Loucy (cell line): ENCODE results near the gene NREP.

ENCODE experiments used
- H2AFZ ChIP-seq: fragments of 200-600 bp; sonication (generic); 2 replicates; pipeline ENCODE4 v1.6.0; 2016; ENCODE audit warnings: antibody characterized with exemption, mild to moderate bottlenecking, low read length, moderate library complexity
- H3F3A ChIP-seq: fragments of 200-600 bp; 2 replicates; pipeline ENCODE4 v1.6.0; 2016; ENCODE audit warnings: antibody characterized with exemption, low read depth, mild to moderate bottlenecking
- H3K27me3 ChIP-seq: fragments of 200-600 bp; sonication (generic); 2 replicates; pipeline ENCODE4 v1.6.1; 2014; ENCODE audit warnings: low read length, mild to moderate bottlenecking; ENCODE audit not compliant: insufficient read depth, poor library complexity, severe bottlenecking
- H3K36me3 ChIP-seq: fragments of 200-600 bp; sonication (generic); 2 replicates; pipeline ENCODE4 v1.6.1; 2016; ENCODE audit warnings: low read length; ENCODE audit not compliant: insufficient read depth
- H3K4me1 ChIP-seq: fragments of 200-600 bp; sonication (generic); 2 replicates; pipeline ENCODE4 v1.5.1; 2014; ENCODE audit warnings: low read length, mild to moderate bottlenecking; ENCODE audit not compliant: insufficient read depth, poor library complexity, severe bottlenecking
- H3K4me2 ChIP-seq: fragments of 200-600 bp; sonication (generic); 2 replicates; pipeline ENCODE4 v1.6.0; 2014; ENCODE audit warnings: antibody characterized with exemption, low read length, low read depth, mild to moderate bottlenecking; ENCODE audit not compliant: poor library complexity, severe bottlenecking
- H3K4me3 ChIP-seq: fragments of 200-600 bp; sonication (generic); 2 replicates; pipeline ENCODE4 v1.5.1; 2014; ENCODE audit warnings: low read length, mild to moderate bottlenecking, mixed read lengths; ENCODE audit not compliant: poor library complexity, severe bottlenecking
- H3K79me2 ChIP-seq: fragments of 200-600 bp; sonication (generic); 2 replicates; pipeline ENCODE4 v1.6.1; 2014; ENCODE audit warnings: low read length; ENCODE audit not compliant: insufficient read depth
- H3K9ac ChIP-seq: fragments of 200-600 bp; sonication (generic); 2 replicates; pipeline ENCODE4 v1.6.0; 2014; ENCODE audit warnings: mild to moderate bottlenecking, low read depth, low read length, moderate library complexity; ENCODE audit not compliant: poor library complexity, severe bottlenecking
- H3K9me2 ChIP-seq: fragments of 200-600 bp; sonication (generic); replicated peaks from 2 replicates; pipeline ENCODE4 v1.6.1; 2016; ENCODE audit warnings: low read depth, low read length, mixed read lengths
- H3K9me3 ChIP-seq: fragments of 200-600 bp; sonication (generic); 2 replicates; pipeline ENCODE4 v1.6.1; 2014; ENCODE audit warnings: mild to moderate bottlenecking, antibody characterized with exemption, low read length, low read depth; ENCODE audit not compliant: insufficient read depth
- H4K20me1 ChIP-seq: fragments of 200-600 bp; sonication (generic); 2 replicates; pipeline ENCODE4 v1.6.0; 2014; ENCODE audit warnings: antibody characterized with exemption, low read length, mild to moderate bottlenecking; ENCODE audit not compliant: insufficient read depth, poor library complexity, severe bottlenecking
- EZH2phosphoT487 ChIP-seq: fragments of 200-600 bp; IDR thresholded peaks from 2 replicates; pipeline ENCODE4 v1.6.1; 2018; ENCODE audit warnings: antibody characterized with exemption, mild to moderate bottlenecking, moderate library complexity, borderline replicate concordance
- TF ChIP-seq, protein P1 (sequence below): fragments of 200-600 bp; sonication (generic); conservative IDR thresholded peaks from 2 replicates; pipeline ENCODE4 v1.5.1; 2014; ENCODE audit warnings: mild to moderate bottlenecking, antibody characterized with exemption, low read length

NREP gene

DNA sequence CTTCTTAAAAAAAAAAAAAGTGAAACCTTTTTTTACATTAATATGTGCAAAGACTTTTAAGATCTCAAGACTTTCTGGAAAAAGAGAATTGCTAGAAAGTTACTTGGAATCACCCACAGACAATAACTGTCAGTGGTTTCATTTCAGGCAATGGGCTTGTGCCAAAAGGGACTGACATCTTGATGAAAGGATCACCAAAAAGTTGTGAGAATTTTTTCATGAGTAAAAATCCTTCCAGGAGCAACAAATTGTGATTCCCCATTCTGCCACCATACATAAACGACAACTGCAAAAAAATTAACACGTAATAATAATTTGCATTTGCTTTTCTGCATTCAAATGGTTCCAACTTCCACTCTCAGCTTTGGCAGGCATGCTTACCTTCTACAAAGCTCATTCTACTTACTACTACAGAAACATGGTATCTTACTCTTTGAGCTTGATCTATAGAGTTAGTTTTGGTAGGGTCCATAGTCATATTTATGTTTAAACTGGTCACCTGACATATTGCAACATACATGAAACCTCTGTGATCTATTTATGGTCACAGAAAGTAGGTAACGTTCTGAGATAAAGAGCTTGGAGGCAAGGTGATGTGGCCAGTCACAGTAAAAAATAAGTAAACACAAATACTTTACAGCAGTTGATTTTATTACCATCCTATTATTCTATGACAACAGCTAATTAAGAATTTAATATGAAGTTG is 3.0 kb downstream of the NREP start:
- H3K4me3 ChIP-seq, result peak overlapping the region; percentile 87
- peaks cover 79% of the 10 kb centered on the region for H3K79me2 ChIP-seq
- no peaks in the 10 kb centered on the region for H3K27me3 ChIP-seq
- TF ChIP-seq, protein P1, sequence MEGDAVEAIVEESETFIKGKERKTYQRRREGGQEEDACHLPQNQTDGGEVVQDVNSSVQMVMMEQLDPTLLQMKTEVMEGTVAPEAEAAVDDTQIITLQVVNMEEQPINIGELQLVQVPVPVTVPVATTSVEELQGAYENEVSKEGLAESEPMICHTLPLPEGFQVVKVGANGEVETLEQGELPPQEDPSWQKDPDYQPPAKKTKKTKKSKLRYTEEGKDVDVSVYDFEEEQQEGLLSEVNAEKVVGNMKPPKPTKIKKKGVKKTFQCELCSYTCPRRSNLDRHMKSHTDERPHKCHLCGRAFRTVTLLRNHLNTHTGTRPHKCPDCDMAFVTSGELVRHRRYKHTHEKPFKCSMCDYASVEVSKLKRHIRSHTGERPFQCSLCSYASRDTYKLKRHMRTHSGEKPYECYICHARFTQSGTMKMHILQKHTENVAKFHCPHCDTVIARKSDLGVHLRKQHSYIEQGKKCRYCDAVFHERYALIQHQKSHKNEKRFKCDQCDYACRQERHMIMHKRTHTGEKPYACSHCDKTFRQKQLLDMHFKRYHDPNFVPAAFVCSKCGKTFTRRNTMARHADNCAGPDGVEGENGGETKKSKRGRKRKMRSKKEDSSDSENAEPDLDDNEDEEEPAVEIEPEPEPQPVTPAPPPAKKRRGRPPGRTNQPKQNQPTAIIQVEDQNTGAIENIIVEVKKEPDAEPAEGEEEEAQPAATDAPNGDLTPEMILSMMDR, result no peak
- no peak for TF ChIP-seq EZH2phosphoT487
- peak overlapping the region; percentile 86 for H3K4me2 ChIP-seq
- peaks cover 58% of the 10 kb centered on the region for H4K20me1 ChIP-seq
- H3K9me2 ChIP-seq, result no peaks in the 10 kb centered on the region
- H3K9ac ChIP-seq, result peak overlapping the region; percentile 98
- H3K36me3 ChIP-seq, result no peaks in the 10 kb centered on the region
- H3K9me3 ChIP-seq, result no peaks in the 10 kb centered on the region
- H3K4me1 ChIP-seq, result peaks cover 59% of the 10 kb centered on the region
- H2AFZ ChIP-seq, result no peak overlapping the region
- no peaks in the 10 kb centered on the region for H3F3A ChIP-seq

DNA sequence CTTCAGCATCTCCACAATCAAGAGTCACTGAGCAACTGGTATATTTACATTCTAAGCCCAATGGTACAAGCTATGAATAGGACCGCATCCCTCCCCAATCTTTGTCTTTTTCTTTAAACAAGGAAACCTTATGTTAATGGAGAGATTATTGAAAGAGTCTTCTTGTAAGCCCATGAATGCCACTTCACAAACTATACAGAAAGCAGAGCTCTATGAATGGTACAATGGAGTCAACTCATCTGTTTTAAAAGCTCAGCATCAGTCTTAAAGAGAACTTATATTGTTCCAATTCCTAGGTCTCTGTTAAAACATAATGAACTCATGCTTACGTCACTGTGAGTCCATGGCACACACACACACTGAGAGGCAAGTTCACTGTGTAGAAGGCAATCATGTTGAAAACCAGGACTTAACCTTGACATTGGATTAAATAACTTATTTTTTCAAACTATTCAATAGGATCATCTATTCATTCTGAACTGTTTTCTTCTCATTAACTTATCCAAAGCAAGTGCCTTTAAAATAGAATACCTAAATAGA is 4.5 kb downstream of the NREP start:
- H3K9me3 ChIP-seq, result no peaks in the 10 kb centered on the region
- no peak overlapping the region for H2AFZ ChIP-seq
- H3K4me2 ChIP-seq, result peak overlapping the region; percentile 86
- H3K79me2 ChIP-seq, result peaks cover 95% of the 10 kb centered on the region
- no peaks in the 10 kb centered on the region for H3K27me3 ChIP-seq
- H3K36me3 ChIP-seq, result 0 out of 2 replicates have a peak, but pooled peaks cover 2% of the 10 kb centered on the region
- TF ChIP-seq, protein P1, result no peak
- TF ChIP-seq EZH2phosphoT487, result no peak
- peaks cover 58% of the 10 kb centered on the region for H4K20me1 ChIP-seq
- no peaks in the 10 kb centered on the region for H3F3A ChIP-seq
- peak overlapping the region; percentile 46 for H3K9ac ChIP-seq
- peaks cover 63% of the 10 kb centered on the region for H3K4me1 ChIP-seq
- H3K4me3 ChIP-seq, result peak overlapping the region; percentile 87
- no peaks in the 10 kb centered on the region for H3K9me2 ChIP-seq

DNA sequence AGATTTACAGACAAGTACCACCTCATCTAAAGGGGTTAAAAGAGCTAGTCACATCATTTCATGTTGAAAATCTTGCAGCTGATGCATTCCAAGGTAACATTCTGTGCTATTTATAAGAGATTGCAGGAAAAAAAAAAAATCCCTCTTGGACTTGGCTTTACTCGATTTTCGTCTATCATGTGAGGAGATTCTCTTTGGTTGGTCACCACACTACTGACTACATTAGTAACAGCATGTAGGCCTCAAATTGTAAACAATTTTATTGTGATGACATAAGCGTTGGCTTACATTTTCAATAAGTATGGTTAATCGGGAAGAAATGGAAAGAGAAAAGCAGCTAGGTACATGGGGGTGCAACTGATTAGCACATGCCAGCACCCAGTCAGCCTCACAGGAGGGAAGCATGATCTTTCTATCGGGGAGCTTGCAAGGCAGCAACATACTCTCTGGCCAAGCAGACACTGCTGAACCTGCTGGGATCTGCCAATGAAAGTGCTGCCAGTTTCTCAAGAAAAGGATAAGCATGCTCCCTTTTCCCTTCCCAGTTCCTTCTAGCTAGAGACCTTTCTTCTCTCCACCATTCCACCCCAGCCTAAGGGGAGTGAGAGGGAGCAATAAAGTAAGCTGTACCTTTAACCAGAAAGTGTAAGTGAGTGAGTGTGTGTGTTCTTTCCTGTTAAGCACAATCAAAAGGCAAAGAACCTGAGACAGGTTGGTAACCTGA is 7.5 kb downstream of the NREP start:
- Histone ChIP-seq H3K4me1 (peaks cover 80% of the 10 kb centered on the region), H3F3A (no peaks in the 10 kb centered on the region)

More for the DNA sequence above, 7.5 kb downstream of the NREP start:
- Histone ChIP-seq H3K4me2 (peak overlapping the region; percentile 86), H3K79me2 (peaks cover 100% of the 10 kb centered on the region), H3K27me3 (no peaks in the 10 kb centered on the region), H2AFZ (no peak overlapping the region), H3K9me3 (no peaks in the 10 kb centered on the region), H3K36me3 (0 out of 2 replicates have a peak, but pooled peaks cover 2% of the 10 kb centered on the region), H3K9ac (no peak overlapping the region), H4K20me1 (peaks cover 54% of the 10 kb centered on the region), H3K4me3 (peak overlapping the region; percentile 87), H3K9me2 (no peaks in the 10 kb centered on the region)
- TF ChIP-seq, protein P1, result no peak
- TF ChIP-seq EZH2phosphoT487, result no peak
